GM12891 (cell line): ENCODE results near the gene EFL1.

ENCODE experiments used
- PAX5 ChIP-seq: IDR thresholded peaks from 2 replicates; pipeline ENCODE4 v1.6.1; 2011; ENCODE audit warnings: low read length, moderate library complexity, mild to moderate bottlenecking; ENCODE audit not compliant: insufficient read depth, severe bottlenecking
- POLR2A ChIP-seq: IDR thresholded peaks from 2 replicates; pipeline ENCODE4 v1.6.1; 2011; ENCODE audit warnings: low read depth, low read length, control low read depth
- POLR2AphosphoS5 ChIP-seq: IDR thresholded peaks from 2 replicates; pipeline ENCODE4 v1.6.1; 2011; ENCODE audit warnings: low read depth, low read length, control low read depth
- POU2F2 ChIP-seq: IDR thresholded peaks from 2 replicates; pipeline ENCODE4 v1.6.1; 2011; ENCODE audit warnings: low read depth, mild to moderate bottlenecking, control low read depth, low read length, moderate library complexity
- SPI1 ChIP-seq: IDR thresholded peaks from 2 replicates; pipeline ENCODE4 v1.6.1; 2011; ENCODE audit warnings: low read depth, low read length, control low read depth
- TAF1 ChIP-seq: IDR thresholded peaks from 2 replicates; pipeline ENCODE4 v1.6.1; 2011; ENCODE audit warnings: low read depth, low read length, control low read depth

- TF ChIP-seq TAF1 (no peak), POLR2AphosphoS5 (no peak), PAX5 (no peak), POLR2A (no peak), SPI1 (no peak), POU2F2 (no peak)
These were observed 816 bp upstream of the EFL1 start for GRCh38 chr15:82263350-82263749.
